Myocyte (in vitro differentiated cells): Measurements from ENCODE around the gene MPP2. TPM values are rescaled to one million over a fixed set of nuclear protein-coding genes. Genes with fewer than 3 reads are reported as not detected.
"Not testable (repeated sequence)": the region's sequence is repeated elsewhere in the genome, so short reads cannot be mapped to it uniquely, and the experiment has no call there.

Experiments used
- DNase-seq: peaks from one replicate; pipeline ENCODE4 v3.0.0-alpha.2; 2012; ENCODE audit warnings: low read depth
- polyA plus RNA-seq: library from polyadenylated mRNA; unstranded; fragments of >200 nt; gene quantifications from one replicate; pipeline ENCODE4 v1.2.1, GENCODE V29; 2012; ENCODE audit warnings: missing spikeins
- total RNA-seq: library from RNA; depleted of rRNA; stranded (reverse); fragments of >200 nt; gene quantifications from 2 replicates; pipeline ENCODE4 v1.2.3, GENCODE V29; 2014

The MPP2 gene, protein sequence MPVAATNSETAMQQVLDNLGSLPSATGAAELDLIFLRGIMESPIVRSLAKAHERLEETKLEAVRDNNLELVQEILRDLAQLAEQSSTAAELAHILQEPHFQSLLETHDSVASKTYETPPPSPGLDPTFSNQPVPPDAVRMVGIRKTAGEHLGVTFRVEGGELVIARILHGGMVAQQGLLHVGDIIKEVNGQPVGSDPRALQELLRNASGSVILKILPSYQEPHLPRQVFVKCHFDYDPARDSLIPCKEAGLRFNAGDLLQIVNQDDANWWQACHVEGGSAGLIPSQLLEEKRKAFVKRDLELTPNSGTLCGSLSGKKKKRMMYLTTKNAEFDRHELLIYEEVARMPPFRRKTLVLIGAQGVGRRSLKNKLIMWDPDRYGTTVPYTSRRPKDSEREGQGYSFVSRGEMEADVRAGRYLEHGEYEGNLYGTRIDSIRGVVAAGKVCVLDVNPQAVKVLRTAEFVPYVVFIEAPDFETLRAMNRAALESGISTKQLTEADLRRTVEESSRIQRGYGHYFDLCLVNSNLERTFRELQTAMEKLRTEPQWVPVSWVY
- total RNA-seq: 0.96 and 2.3 TPM in 2 replicates
- 5.8 TPM for polyA plus RNA-seq

GRCh38 chr17:43907425-43907981 lies at the start of gene MPP2:
Gene MPP2 (minus strand): TSS chr17:43907536. CDS start chr17:43904460, 3,076 bp downstream.
- DNase-seq: peak; percentile 67

DNA sequence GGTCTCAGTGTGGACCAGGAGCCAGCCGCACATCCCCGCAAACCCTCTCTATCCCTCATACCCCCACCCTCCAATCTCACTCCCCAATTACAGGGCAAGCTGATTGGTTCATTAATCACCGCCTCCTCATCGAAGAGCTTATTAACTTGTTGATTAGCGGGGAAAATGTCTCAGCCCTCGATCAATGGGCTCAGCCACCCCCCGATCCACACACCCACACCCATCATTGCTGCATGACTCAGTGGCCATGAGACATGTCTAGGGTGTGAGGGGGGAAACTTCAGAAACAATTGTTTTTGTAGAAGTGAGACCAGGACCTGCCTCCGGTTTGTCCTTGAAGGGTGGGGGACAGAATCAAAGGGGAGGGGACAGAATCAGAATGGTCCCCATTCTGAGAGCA lies 48.9 kb upstream of the MPP2 start:
- DNase-seq: no peak

- no peak for DNase-seq
These were observed 46.4 kb upstream of the MPP2 start, which contains the start of gene PYY for GRCh38 chr17:43953746-43954145. Gene PYY (minus strand): TSS chr17:43953940. CDS start chr17:43953483, 457 bp downstream.

GRCh38 chr17:43952724-43953666 lies 45.7 kb upstream of the MPP2 start:
- DNase-seq: no peak

- no peak for DNase-seq
These were observed 45.0 kb upstream of the MPP2 start for GRCh38 chr17:43952351-43952723.

DNA sequence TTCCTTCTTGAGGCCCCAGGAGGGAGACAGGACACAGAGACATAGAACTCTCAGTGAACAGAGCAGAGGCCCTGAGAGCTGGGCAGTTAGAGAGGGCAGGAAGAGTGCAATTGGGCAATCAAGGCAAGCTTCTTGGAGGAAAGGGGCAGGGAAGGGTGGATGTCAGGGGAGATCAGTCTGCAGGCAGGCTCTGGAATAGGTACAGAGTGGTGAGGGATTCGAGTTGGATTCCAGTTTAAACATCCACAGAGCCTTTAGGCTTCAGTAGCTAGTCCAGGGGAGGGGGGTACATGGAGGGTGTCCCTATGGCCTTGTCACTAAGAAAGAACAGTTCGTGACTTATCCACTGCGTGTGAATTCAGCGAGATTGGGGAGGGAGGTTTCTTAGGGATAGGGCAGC lies 44.4 kb upstream of the MPP2 start:
- no peak for DNase-seq

GRCh38 chr17:43950554-43950953 lies 43.2 kb upstream of the MPP2 start:
- no peak for DNase-seq

DNA sequence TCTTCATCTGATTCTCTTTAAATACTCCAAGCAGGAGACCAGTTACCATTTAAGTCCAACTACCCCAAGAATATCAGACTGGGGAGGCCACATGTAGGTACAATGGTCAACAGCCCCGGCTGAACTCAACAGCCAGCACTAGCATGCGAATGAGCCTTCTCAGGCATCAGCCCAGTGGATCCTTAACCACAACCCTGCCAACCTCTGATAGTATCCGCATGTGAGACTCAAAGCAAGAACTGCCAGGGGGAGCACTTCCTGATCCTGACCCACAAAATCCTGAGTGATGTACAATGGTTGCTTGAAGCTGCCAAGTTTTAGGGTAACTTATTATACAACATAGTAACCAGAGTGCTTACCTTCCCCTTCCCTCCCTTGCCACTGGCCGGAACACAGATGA lies 42.4 kb upstream of the MPP2 start:
- DNase-seq: peak; percentile 22

GRCh38 chr17:43946781-43947180 lies 39.4 kb upstream of the MPP2 start:
- no peak for DNase-seq

DNA sequence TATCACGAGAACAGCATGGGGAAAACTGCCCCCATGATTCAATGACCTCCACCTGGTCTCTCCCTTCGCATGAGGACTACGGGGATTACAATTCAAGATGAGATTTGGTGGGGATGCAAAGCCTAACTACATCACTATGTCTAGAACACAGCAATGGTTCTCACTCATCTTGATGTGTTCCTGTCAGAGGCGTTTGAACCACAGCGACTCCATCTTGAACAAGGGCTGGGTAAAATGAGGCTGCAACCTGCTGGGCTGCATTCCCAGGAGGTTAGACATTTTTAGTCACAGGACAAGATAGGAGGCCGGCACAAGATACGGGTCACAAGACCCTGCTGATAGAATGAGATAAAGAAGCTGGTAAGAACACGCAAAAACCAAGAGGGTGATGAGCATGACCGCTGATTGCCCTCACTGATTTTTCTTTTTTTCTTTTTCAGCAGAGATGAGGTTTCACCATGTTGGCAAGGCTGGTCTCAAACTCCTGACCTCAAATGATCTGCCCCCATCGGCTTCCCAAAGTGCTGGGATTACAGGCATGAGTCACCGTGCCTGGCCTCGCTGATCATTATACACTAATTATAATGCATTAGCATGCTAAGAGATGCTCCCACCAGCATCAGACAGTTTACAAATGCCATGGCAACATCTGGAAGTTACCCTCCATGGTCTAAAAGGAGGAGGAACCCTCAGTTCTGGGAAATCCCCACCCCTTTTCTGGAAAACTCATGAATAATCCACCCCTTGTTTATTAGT lies 37.9 kb upstream of the MPP2 start:
- no peak for DNase-seq

DNA sequence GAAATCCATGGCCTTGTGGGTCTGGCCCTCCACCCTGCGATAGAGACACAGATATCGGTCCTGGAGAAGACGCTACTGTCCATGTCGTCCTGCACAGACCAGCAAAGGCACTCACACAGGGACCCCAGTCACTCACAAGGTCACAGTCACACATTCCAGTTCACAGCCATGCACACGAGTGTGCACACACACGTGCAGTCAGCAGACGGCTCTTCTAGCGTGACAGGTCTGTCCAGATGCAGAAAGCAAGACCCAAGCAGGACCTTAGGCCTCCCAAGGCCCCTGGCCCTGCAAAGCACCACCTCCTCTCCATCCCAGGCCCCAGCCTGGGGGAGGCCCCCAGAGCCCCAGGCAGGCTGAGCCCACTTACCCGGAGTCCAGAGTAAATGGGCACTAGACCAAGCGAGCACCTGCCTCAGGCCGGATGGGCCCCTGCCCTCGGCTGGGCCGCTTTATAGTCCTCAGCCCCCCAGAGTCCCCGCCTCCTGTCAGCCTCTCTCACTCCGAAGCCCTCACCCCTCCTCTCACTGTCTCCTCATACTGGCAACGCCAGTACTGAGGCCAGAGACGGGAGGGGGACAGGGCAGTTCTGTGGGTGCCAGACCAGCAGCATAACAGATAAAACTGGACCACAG lies 34.8 kb upstream of the MPP2 start, which contains the start of gene PPY:
PPY (minus strand) TSS at position 426 of the 635 bp plus-strand sequence. CDS start 822 bp downstream, outside the sequence.
- no peak for DNase-seq

GRCh38 chr17:43940630-43941029 lies 33.3 kb upstream of the MPP2 start:
- peak; percentile 66 for DNase-seq

GRCh38 chr17:43939886-43940285 lies 32.5 kb upstream of the MPP2 start:
- DNase-seq: no peak

- not testable (repeated sequence) for DNase-seq
These were observed 32.1 kb upstream of the MPP2 start for GRCh38 chr17:43939452-43939851.

- no peak for DNase-seq
These were observed 31.5 kb upstream of the MPP2 start for GRCh38 chr17:43938838-43939182.

GRCh38 chr17:43936434-43936833 lies 29.1 kb upstream of the MPP2 start:
- DNase-seq: no peak

GRCh38 chr17:43935926-43936261 lies 28.6 kb upstream of the MPP2 start:
- peak; percentile 74 for DNase-seq

DNA sequence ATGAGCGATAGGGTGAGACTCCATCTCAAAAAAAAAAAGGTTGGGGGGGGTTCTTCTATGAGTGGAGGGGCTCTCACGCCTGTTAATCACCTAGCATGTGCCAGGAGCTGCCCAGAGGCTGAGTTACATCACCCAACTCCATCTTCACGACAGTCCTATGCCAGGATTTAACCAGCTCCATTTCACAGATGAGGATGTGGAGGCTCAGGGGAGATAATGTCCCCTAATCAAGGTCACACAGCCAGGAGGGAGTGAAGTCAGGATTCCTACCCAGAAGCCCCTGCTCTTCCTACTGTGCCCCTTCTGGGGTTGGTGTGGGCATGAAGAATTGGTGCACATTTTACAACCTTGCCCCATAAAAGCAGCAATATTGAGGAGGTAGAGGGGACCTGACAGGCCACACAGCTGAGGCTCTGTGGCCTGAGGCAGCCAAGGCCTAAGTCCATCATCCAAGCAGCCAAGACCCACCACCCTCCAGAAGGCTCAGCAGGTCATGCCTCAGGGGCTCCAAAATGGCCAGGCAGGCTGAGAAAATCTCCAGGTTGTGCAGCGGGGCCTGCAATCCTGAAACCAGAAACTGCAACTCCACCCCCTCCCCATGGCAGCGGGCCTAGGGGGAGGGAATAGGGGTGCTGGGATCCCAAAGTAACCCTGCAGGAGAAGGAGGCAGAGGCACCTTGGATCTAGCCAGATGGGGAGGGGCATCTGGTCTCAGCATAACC lies 28.0 kb upstream of the MPP2 start:
- no peak for DNase-seq

DNA sequence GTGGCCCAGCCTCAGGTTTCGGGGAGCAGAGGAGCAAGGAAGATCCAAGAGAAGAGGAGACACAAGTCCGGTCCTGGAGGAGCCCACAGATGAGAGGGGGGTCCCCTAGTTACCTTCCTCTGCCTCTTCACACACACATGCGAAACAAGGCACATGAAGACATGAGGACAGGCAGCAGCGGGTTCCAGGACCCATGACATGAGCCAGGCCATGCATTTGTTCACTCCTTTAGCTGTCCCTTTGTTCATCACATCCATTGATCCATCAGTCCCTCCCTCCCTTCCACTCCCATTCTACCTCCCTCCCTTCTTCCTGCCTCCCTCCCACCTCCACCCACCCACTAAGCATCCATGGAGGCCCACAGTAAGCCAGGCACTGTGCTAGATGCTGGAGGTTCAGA lies 25.6 kb upstream of the MPP2 start:
- DNase-seq: no peak

GRCh38 chr17:43932357-43932756 lies 25.0 kb upstream of the MPP2 start:
- DNase-seq: no peak
